ENCODE results near the gene ZNF444.
"Not testable (repeated sequence)": the region's sequence is repeated elsewhere in the genome, so short reads cannot be mapped to it uniquely, and the experiment has no call there.

The ZNF444 gene

GRCh38 chr19:56199687-56200086 is 58.6 kb downstream of the ZNF444 start:
- DNase-seq, result no peak
- intact Hi-C loops (cut with DNase I), result no loop called here

GRCh38 chr19:56201973-56202372 is 60.9 kb downstream of the ZNF444 start, which contains the start of gene ZSCAN5C:
Gene ZSCAN5C (plus strand): TSS chr19:56202273. CDS start chr19:56205914, 3,641 bp downstream.
- intact Hi-C loops (cut with DNase I), result no loop called here
- no peak for DNase-seq

GRCh38 chr19:56207581-56207980 is 66.5 kb downstream of the ZNF444 start:
- intact Hi-C loops (cut with DNase I); DNase-seq: not testable (repeated sequence)

DNA sequence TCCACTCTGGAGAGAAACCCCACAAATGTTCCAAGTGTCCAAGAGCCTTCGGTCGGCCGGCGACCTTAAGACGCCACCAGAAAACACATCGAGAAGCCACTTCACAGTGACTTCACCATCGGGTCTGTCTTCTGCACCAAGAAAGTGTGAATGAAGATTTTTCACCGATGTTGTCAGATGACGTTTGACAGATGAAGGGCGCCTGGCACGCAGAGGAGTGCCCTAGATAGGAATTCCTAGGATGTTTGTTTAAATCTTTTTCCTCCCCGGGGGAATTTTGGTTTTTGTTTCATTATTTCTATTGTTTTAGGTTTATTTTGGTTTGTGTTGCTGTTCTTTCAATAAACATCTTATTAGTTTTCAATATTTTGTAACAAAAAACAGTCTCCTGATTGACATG is 68.0 kb downstream of the ZNF444 start:
- no peak for DNase-seq
- intact Hi-C loops (cut with DNase I), result no loop called here

GRCh38 chr19:56210036-56210435 is 68.9 kb downstream of the ZNF444 start:
- DNase-seq; intact Hi-C loops (cut with DNase I): not testable (repeated sequence)
